SK-N-SH treated with all-trans-retinoic acid at 6 μM for 48 hours (cell line): ENCODE results near the gene HS1BP3.
A peak's percentile ranks its signal among the peaks of the same experiment; 100 is the strongest.

Experiments used
- ATAC-seq: fragments of 200-7000 bp; cut with Tn5 transposase; 3 replicates; pipeline ENCODE4 v1.9.1; 2020; ENCODE audit warnings: mild to moderate bottlenecking, moderate library complexity
- ARNTL ChIP-seq: fragments of 450-650 bp; formaldehyde crosslinking; IDR thresholded peaks from 2 replicates; pipeline ENCODE4 v1.5.0; 2020; ENCODE audit warnings: low read depth, mild to moderate bottlenecking, moderate library complexity, borderline replicate concordance
- BACH2 ChIP-seq: fragments of 250-450 bp; sonication (Bioruptor Pico); IDR thresholded peaks from 2 replicates; pipeline ENCODE4 v1.9.0; 2021; ENCODE audit warnings: mild to moderate bottlenecking, borderline replicate concordance
- CREB5 ChIP-seq: fragments of 250-450 bp; sonication (Bioruptor Pico); IDR thresholded peaks from 2 replicates; pipeline ENCODE4 v1.5.1; 2020; ENCODE audit warnings: low read depth, mild to moderate bottlenecking, moderate library complexity
- CSDC2 ChIP-seq: fragments of 250-450 bp; sonication (Bioruptor Pico); IDR thresholded peaks from 2 replicates; pipeline ENCODE4 v1.5.0; 2020; ENCODE audit warnings: mild to moderate bottlenecking, moderate library complexity
- CSRNP3 ChIP-seq: fragments of 250-450 bp; sonication (Bioruptor Pico); IDR thresholded peaks from 2 replicates; pipeline ENCODE4 v1.5.1; 2021; ENCODE audit warnings: mild to moderate bottlenecking, moderate library complexity
- ISL1 ChIP-seq: fragments of 250-450 bp; sonication (Bioruptor Pico); IDR thresholded peaks from 2 replicates; pipeline ENCODE4 v2.1.2; 2022; ENCODE audit warnings: mild to moderate bottlenecking, moderate library complexity
- PATZ1 ChIP-seq: fragments of 250-450 bp; sonication (Bioruptor Pico); IDR thresholded peaks from 2 replicates; pipeline ENCODE4 v1.8.0; 2020; ENCODE audit warnings: mild to moderate bottlenecking, moderate library complexity, borderline replicate concordance
- POU6F1 ChIP-seq: fragments of 250-450 bp; sonication (Bioruptor Pico); IDR thresholded peaks from 2 replicates; pipeline ENCODE4 v1.8.0; 2021; ENCODE audit warnings: low read depth, mild to moderate bottlenecking, moderate library complexity, borderline replicate concordance
- PPARA ChIP-seq: fragments of 250-450 bp; sonication (Bioruptor Pico); IDR thresholded peaks from 2 replicates; pipeline ENCODE4 v1.5.0; 2020; ENCODE audit warnings: mild to moderate bottlenecking, borderline replicate concordance
- RARB ChIP-seq: fragments of 250-450 bp; sonication (Bioruptor Pico); IDR thresholded peaks from 2 replicates; pipeline ENCODE4 v1.8.0; 2021; ENCODE audit warnings: mild to moderate bottlenecking, moderate library complexity
- SNAI2 ChIP-seq: fragments of 250-450 bp; sonication (Bioruptor Pico); IDR thresholded peaks from 2 replicates; pipeline ENCODE4 v1.5.0; 2020; ENCODE audit warnings: mild to moderate bottlenecking, moderate library complexity
- TOX ChIP-seq: fragments of 250-450 bp; sonication (Bioruptor Pico); IDR thresholded peaks from 2 replicates; pipeline ENCODE4 v1.8.0; 2021; ENCODE audit warnings: mild to moderate bottlenecking, moderate library complexity, borderline replicate concordance
- TSHZ2 ChIP-seq: fragments of 250-450 bp; sonication (Bioruptor Pico); IDR thresholded peaks from 2 replicates; pipeline ENCODE4 v1.5.0; 2020; ENCODE audit warnings: mild to moderate bottlenecking, moderate library complexity
- ZC3H10 ChIP-seq: fragments of 250-450 bp; sonication (Bioruptor Pico); IDR thresholded peaks from 2 replicates; pipeline ENCODE4 v1.5.1; 2021; ENCODE audit warnings: mild to moderate bottlenecking, moderate library complexity
- ZFP3 ChIP-seq: fragments of 250-450 bp; sonication (Bioruptor Pico); IDR thresholded peaks from 2 replicates; pipeline ENCODE4 v1.5.0; 2020; ENCODE audit warnings: mild to moderate bottlenecking, moderate library complexity
- ZNF70 ChIP-seq: fragments of 450-650 bp; formaldehyde crosslinking; IDR thresholded peaks from 2 replicates; pipeline ENCODE4 v1.5.0; 2020; ENCODE audit warnings: mild to moderate bottlenecking, moderate library complexity
- ZNF8 ChIP-seq: fragments of 450-650 bp; formaldehyde crosslinking; IDR thresholded peaks from 2 replicates; pipeline ENCODE4 v1.5.0; 2020; ENCODE audit warnings: mild to moderate bottlenecking, moderate library complexity

Gene HS1BP3

GRCh38 chr2:20676353-20677215 is 25.7 kb upstream of the HS1BP3 start (continued):
- TF ChIP-seq RARB (CRISPR knock-in tag) (no peak), PPARA (CRISPR knock-in tag) (no peak)

- ATAC-seq = peak; percentile 76
- TF ChIP-seq CSDC2 (no peak), ARNTL (CRISPR knock-in tag) (no peak), ZNF70 (CRISPR knock-in tag) (no peak), RARB (CRISPR knock-in tag) (no peak), TOX (CRISPR knock-in tag) (no peak)
Measured at GRCh38 chr2:20675701-20676352, 24.9 kb upstream of the HS1BP3 start.

- peak; percentile 89 for ATAC-seq
- no peak for TF ChIP-seq CSRNP3 (CRISPR knock-in tag)
- TF ChIP-seq ZNF8 = no peak
- TF ChIP-seq ISL1 (CRISPR knock-in tag) = 0 out of 2 replicates have a peak, but pooled peaks have one; percentile 13
- peak; percentile 63; the same call in 1 of the 2 replicates for TF ChIP-seq ZFP3 (CRISPR knock-in tag)
- 0 out of 2 replicates have a peak, but pooled peaks have one; percentile 12 for TF ChIP-seq SNAI2 (CRISPR knock-in tag)
Measured at GRCh38 chr2:20674974-20675679, 24.2 kb upstream of the HS1BP3 start.

- no peak; the same call in 1 of the 3 replicates for ATAC-seq
- TF ChIP-seq ISL1 (CRISPR knock-in tag) (no peak), CSRNP3 (CRISPR knock-in tag) (no peak), ZC3H10 (CRISPR knock-in tag) (no peak), TSHZ2 (CRISPR knock-in tag) (no peak), ARNTL (CRISPR knock-in tag) (no peak), ZNF70 (CRISPR knock-in tag) (no peak)
- TF ChIP-seq, all 23 proteins: peak for 0
Measured at GRCh38 chr2:20674309-20674965, 23.5 kb upstream of the HS1BP3 start.

GRCh38 chr2:20673686-20674308 is 22.9 kb upstream of the HS1BP3 start:
- no peak for ATAC-seq
- TF ChIP-seq ZNF70 (CRISPR knock-in tag) (no peak), CREB5 (CRISPR knock-in tag) (no peak), SNAI2 (CRISPR knock-in tag) (no peak), TOX (CRISPR knock-in tag) (no peak), PPARA (CRISPR knock-in tag) (no peak), POU6F1 (CRISPR knock-in tag) (no peak), PATZ1 (CRISPR knock-in tag) (no peak), ARNTL (CRISPR knock-in tag) (no peak), ZNF8 (no peak), BACH2 (CRISPR knock-in tag) (no peak)
